Neural crest cell (in vitro differentiated cells): Measurements from ENCODE around the gene OTUD1. TPM values are rescaled to one million over a fixed set of nuclear protein-coding genes. Genes with fewer than 3 reads are reported as not detected.

ENCODE experiments used
- DNase-seq: peaks from one replicate; pipeline ENCODE4 v3.0.0; 2021; ENCODE audit warnings: low read depth, mixed read lengths, low spot score
- H3K27ac Mint-ChIP-seq: one replicate; pipeline ENCODE4 v1.8.0; 2021; ENCODE audit warnings: mild to moderate bottlenecking, mixed read lengths; ENCODE audit not compliant: unreplicated experiment
- H3K27me3 Mint-ChIP-seq: 2 replicates; pipeline ENCODE4 v1.8.0; 2021; ENCODE audit warnings: low read depth, mild to moderate bottlenecking, mixed read lengths
- H3K36me3 Mint-ChIP-seq: 2 replicates; pipeline ENCODE4 v1.8.0; 2021; ENCODE audit warnings: low read depth, mild to moderate bottlenecking, mixed read lengths
- H3K4me1 Mint-ChIP-seq: 2 replicates; pipeline ENCODE4 v1.8.0; 2021; ENCODE audit warnings: mixed read lengths
- H3K4me3 Mint-ChIP-seq: one replicate; pipeline ENCODE4 v1.8.0; 2021; ENCODE audit warnings: mild to moderate bottlenecking, mixed read lengths
- H3K9me3 Mint-ChIP-seq: 2 replicates; pipeline ENCODE4 v1.8.0; 2021; ENCODE audit warnings: mixed read lengths
- CTCF ChIP-seq: fragments of 200-600 bp; sonication (generic); conservative IDR thresholded peaks from 2 replicates; pipeline ENCODE4 v1.5.0; 2021; ENCODE audit warnings: antibody characterized with exemption, mild to moderate bottlenecking
- total RNA-seq: library from RNA; stranded (reverse); gene quantifications from 2 replicates; pipeline ENCODE4 v1.2.1, GENCODE V29; 2021

Gene OTUD1
- total RNA-seq, 1 donor from 2014 or later, result 3.3 TPM

GRCh38 chr10:23405540-23405939 is 33.3 kb upstream of the OTUD1 start:
- no peaks in the 10 kb centered on the region for H3K4me1 Mint-ChIP-seq
- no peaks in the 10 kb centered on the region for H3K36me3 Mint-ChIP-seq
- H3K27ac Mint-ChIP-seq, result no peak overlapping the region
- no peak for DNase-seq
- no peaks in the 10 kb centered on the region for H3K27me3 Mint-ChIP-seq
- H3K9me3 Mint-ChIP-seq, result no peaks in the 10 kb centered on the region
- no peak for TF ChIP-seq CTCF
- no peak overlapping the region for H3K4me3 Mint-ChIP-seq

GRCh38 chr10:23406409-23406808 is 32.5 kb upstream of the OTUD1 start:
- Mint-ChIP-seq H3K36me3 (no peaks in the 10 kb centered on the region), H3K9me3 (no peaks in the 10 kb centered on the region), H3K27ac (no peak overlapping the region), H3K27me3 (no peaks in the 10 kb centered on the region), H3K4me1 (no peaks in the 10 kb centered on the region), H3K4me3 (no peak overlapping the region)
- no peak for TF ChIP-seq CTCF
- DNase-seq, result no peak

GRCh38 chr10:23408330-23408976 is 30.4 kb upstream of the OTUD1 start:
- Mint-ChIP-seq H3K36me3 (no peaks in the 10 kb centered on the region), H3K4me3 (no peak overlapping the region), H3K4me1 (no peaks in the 10 kb centered on the region), H3K27me3 (peaks cover 7% of the 10 kb centered on the region), H3K9me3 (no peaks in the 10 kb centered on the region), H3K27ac (no peak overlapping the region)
- no peak for DNase-seq
- no peak for TF ChIP-seq CTCF

- no peaks in the 10 kb centered on the region for H3K4me1 Mint-ChIP-seq
- no peaks in the 10 kb centered on the region for H3K9me3 Mint-ChIP-seq
- H3K27ac Mint-ChIP-seq, result no peak overlapping the region
- H3K4me3 Mint-ChIP-seq, result no peak overlapping the region
- no peaks in the 10 kb centered on the region for H3K36me3 Mint-ChIP-seq
- peaks cover 12% of the 10 kb centered on the region for H3K27me3 Mint-ChIP-seq
- TF ChIP-seq CTCF, result no peak
- DNase-seq, result no peak
Observed at GRCh38 chr10:23412223-23412622, 26.7 kb upstream of the OTUD1 start.

- no peaks in the 10 kb centered on the region for H3K4me1 Mint-ChIP-seq
- no peak overlapping the region for H3K4me3 Mint-ChIP-seq
- no peak for DNase-seq
- no peak overlapping the region for H3K27ac Mint-ChIP-seq
- peaks cover 12% of the 10 kb centered on the region for H3K27me3 Mint-ChIP-seq
- H3K36me3 Mint-ChIP-seq, result no peaks in the 10 kb centered on the region
- H3K9me3 Mint-ChIP-seq, result no peaks in the 10 kb centered on the region
- no peak for TF ChIP-seq CTCF
Observed at GRCh38 chr10:23413629-23414089, 25.2 kb upstream of the OTUD1 start.
